Left renal cortex interstitium (tissue), 4 donors: ENCODE results near the gene PDE6D. TPM values are rescaled to one million over a fixed set of nuclear protein-coding genes. Genes with fewer than 3 reads are reported as not detected.
A peak's percentile ranks its signal among the peaks of the same experiment; 100 is the strongest.

Experiments used
- DNase-seq, 4 donors: peaks; one replicate each; pipeline ENCODE4 v3.0.0-alpha.2; 2013; ENCODE audit warnings: low read depth in 4 of 4, low spot score in 2 of 4, missing footprints in 1 of 4
- polyA plus RNA-seq, 4 donors: library from polyadenylated mRNA; unstranded; fragments of 120-200 nt; gene quantifications; one replicate each; pipeline ENCODE4 v1.2.1, GENCODE V29; 2013; ENCODE audit not compliant: insufficient read length in 4 of 4

PDE6D gene
- polyA plus RNA-seq: 10 to 100 TPM; 26.0 to 27.8 (median 27.6) TPM

GRCh38 chr2:231780909-231781797 is at the start of gene PDE6D:
Gene PDE6D (minus strand): TSS chr2:231781282. CDS start chr2:231781114, 168 bp downstream.
- DNase-seq: peak; percentile 97 to 99 (median 98)

GRCh38 chr2:231821908-231822307 is 40.8 kb upstream of the PDE6D start:
- DNase-seq: no peak

- no peak for DNase-seq
Measured at GRCh38 chr2:231820786-231821303, 39.8 kb upstream of the PDE6D start.

GRCh38 chr2:231819447-231820042 is 38.5 kb upstream of the PDE6D start:
- DNase-seq: no peak

GRCh38 chr2:231816327-231817026 is 35.4 kb upstream of the PDE6D start:
- no peak for DNase-seq

- no peak for DNase-seq
Measured at GRCh38 chr2:231810905-231811304, 29.8 kb upstream of the PDE6D start.

- DNase-seq: no peak
Measured at GRCh38 chr2:231807020-231807419, 25.9 kb upstream of the PDE6D start.

GRCh38 chr2:231803501-231804138 is 22.5 kb upstream of the PDE6D start:
- no peak for DNase-seq

GRCh38 chr2:231800493-231801091 is 19.5 kb upstream of the PDE6D start:
- no peak for DNase-seq

GRCh38 chr2:231795525-231796327 is 14.6 kb upstream of the PDE6D start:
- DNase-seq: no peak

- DNase-seq: no peak
Measured at GRCh38 chr2:231794383-231794782, 13.3 kb upstream of the PDE6D start.

GRCh38 chr2:231791107-231791506 is 10.0 kb upstream of the PDE6D start:
- no peak for DNase-seq

- DNase-seq: no peak
Measured at GRCh38 chr2:231786917-231787292, 5.8 kb upstream of the PDE6D start.

GRCh38 chr2:231786177-231786916 is 5.3 kb upstream of the PDE6D start, which contains the start of gene COPS7B:
Gene COPS7B (plus strand): TSS chr2:231786445. CDS start chr2:231788571, 2,126 bp downstream.
- peak; percentile 53 to 78 (median 76) for DNase-seq

- DNase-seq: no peak
Measured at GRCh38 chr2:231785822-231786176, 4.7 kb upstream of the PDE6D start.

GRCh38 chr2:231785413-231785812 is 4.3 kb upstream of the PDE6D start:
- no peak for DNase-seq

GRCh38 chr2:231781798-231782726 is 980 bp upstream of the PDE6D start:
- no peak for DNase-seq
